HG03460 (cell line): ENCODE results near the gene C1orf50.
A peak's percentile ranks its signal among the peaks of the same experiment; 100 is the strongest.
"Not testable (repeated sequence)": the region's sequence is repeated elsewhere in the genome, so short reads cannot be mapped to it uniquely, and the experiment has no call there.

Source experiments
- ATAC-seq: cut with Tn5 transposase; IDR thresholded peaks from one replicate; pipeline ENCODE4 v1.9.1; 2021; ENCODE audit not compliant: unreplicated experiment

The C1orf50 gene

GRCh38 chr1:42766741-42767509 lies at the start of gene C1orf50, which contains the start of gene P3H1:
Gene C1orf50 (plus strand): TSS chr1:42767249. CDS start chr1:42767312, 63 bp downstream.
Gene P3H1 (minus strand): TSS chr1:42767028. CDS start chr1:42766971, 57 bp downstream.
- peak; percentile 90 for ATAC-seq

GRCh38 chr1:42720868-42721267 lies 46.2 kb upstream of the C1orf50 start:
- ATAC-seq = no peak

GRCh38 chr1:42721926-42722325 lies 45.1 kb upstream of the C1orf50 start:
- no peak for ATAC-seq

GRCh38 chr1:42722403-42722802 lies 44.6 kb upstream of the C1orf50 start:
- ATAC-seq = not testable (repeated sequence)

- no peak for ATAC-seq
Observed at GRCh38 chr1:42723511-42723910, 43.5 kb upstream of the C1orf50 start.

GRCh38 chr1:42725820-42726219 lies 41.2 kb upstream of the C1orf50 start:
- not testable (repeated sequence) for ATAC-seq

GRCh38 chr1:42730002-42730401 lies 37.0 kb upstream of the C1orf50 start:
- ATAC-seq = no peak

GRCh38 chr1:42730988-42731387 lies 36.1 kb upstream of the C1orf50 start:
- ATAC-seq = no peak

- no peak for ATAC-seq
Observed at GRCh38 chr1:42731585-42731984, 35.5 kb upstream of the C1orf50 start.

GRCh38 chr1:42732126-42732680 lies 34.8 kb upstream of the C1orf50 start:
- no peak for ATAC-seq

GRCh38 chr1:42733415-42734200 lies 33.4 kb upstream of the C1orf50 start:
- no peak for ATAC-seq

- ATAC-seq = no peak
Observed at GRCh38 chr1:42734201-42735035, 32.6 kb upstream of the C1orf50 start.

- ATAC-seq = no peak
Observed at GRCh38 chr1:42735056-42735455, 32.0 kb upstream of the C1orf50 start.

GRCh38 chr1:42735477-42736105 lies 31.5 kb upstream of the C1orf50 start:
- ATAC-seq = no peak

- no peak for ATAC-seq
Observed at GRCh38 chr1:42736152-42736551, 30.9 kb upstream of the C1orf50 start.

- ATAC-seq = no peak
Observed at GRCh38 chr1:42736571-42737200, 30.4 kb upstream of the C1orf50 start.

- ATAC-seq = no peak
Observed at GRCh38 chr1:42737257-42737656, 29.8 kb upstream of the C1orf50 start.

GRCh38 chr1:42737986-42738677 lies 28.9 kb upstream of the C1orf50 start:
- ATAC-seq = no peak

GRCh38 chr1:42738678-42739226 lies 28.3 kb upstream of the C1orf50 start:
- no peak for ATAC-seq
